ENCODE results near the gene FUZ.

The FUZ gene

DNA sequence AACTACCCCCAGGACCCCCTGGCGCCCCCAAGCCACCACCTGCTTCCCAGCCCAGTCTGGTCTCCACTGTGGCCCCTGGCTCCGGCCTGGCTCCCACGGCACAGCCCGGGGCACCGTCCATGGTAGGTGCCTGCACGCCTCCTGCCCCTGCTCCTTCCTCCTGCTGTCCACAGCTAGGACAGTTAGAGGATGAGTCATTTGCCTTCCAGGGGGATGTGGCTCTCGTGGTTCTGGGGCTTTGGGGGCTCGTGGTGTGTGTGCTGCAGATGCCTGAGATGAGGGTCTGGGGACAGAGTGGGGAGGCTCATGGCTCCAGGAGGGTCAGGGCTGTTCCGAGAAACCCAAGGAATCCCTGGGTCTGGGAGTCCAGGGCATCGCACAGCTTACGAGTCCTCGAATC, 17.7 kb upstream of the FUZ start:
- Histone ChIP-seq H3K36me3 (peaks cover 46% of the 10 kb centered on the region), H3K27me3 (no peaks in the 10 kb centered on the region), H3K9me3 (no peaks in the 10 kb centered on the region; the same call in 1 of the 2 replicates), H3K4me1 (no peaks in the 10 kb centered on the region), H3K4me3 (ENCODE audit: low read depth, low read length) (no peak overlapping the region)
- no peak for DNase-seq
- TF ChIP-seq, protein P1, sequence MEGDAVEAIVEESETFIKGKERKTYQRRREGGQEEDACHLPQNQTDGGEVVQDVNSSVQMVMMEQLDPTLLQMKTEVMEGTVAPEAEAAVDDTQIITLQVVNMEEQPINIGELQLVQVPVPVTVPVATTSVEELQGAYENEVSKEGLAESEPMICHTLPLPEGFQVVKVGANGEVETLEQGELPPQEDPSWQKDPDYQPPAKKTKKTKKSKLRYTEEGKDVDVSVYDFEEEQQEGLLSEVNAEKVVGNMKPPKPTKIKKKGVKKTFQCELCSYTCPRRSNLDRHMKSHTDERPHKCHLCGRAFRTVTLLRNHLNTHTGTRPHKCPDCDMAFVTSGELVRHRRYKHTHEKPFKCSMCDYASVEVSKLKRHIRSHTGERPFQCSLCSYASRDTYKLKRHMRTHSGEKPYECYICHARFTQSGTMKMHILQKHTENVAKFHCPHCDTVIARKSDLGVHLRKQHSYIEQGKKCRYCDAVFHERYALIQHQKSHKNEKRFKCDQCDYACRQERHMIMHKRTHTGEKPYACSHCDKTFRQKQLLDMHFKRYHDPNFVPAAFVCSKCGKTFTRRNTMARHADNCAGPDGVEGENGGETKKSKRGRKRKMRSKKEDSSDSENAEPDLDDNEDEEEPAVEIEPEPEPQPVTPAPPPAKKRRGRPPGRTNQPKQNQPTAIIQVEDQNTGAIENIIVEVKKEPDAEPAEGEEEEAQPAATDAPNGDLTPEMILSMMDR (IDR thresholded peaks at IDR 0.05; ENCODE audit: low read depth, low read length): no peak

DNA sequence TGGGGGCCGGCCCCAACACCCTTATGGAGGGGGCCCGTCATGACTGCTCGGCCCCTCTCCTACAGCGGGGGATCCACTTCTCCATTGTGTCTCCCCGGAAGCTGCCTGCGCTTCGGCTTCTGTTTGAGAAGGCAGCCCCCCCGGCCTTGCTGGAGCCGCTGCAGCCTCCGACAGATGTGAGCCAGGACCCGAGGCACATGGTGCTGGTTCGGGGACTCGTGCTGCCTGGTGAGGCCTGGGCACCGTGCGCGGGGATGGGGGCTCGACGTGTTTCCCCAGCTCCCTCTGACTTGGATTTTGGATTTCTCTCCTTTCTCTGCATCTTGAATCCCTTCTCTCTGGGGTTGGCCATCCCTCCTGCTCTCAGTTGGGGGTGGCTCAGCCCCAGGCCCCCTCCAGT, 16.6 kb upstream of the FUZ start:
- no peaks in the 10 kb centered on the region for H3K4me1 ChIP-seq
- TF ChIP-seq, protein P1 (IDR thresholded peaks at IDR 0.05; ENCODE audit: low read depth, low read length): no peak
- H3K9me3 ChIP-seq: no peaks in the 10 kb centered on the region; the same call in 1 of the 2 replicates
- no peak for DNase-seq
- H3K27me3 ChIP-seq: no peaks in the 10 kb centered on the region
- peaks cover 39% of the 10 kb centered on the region for H3K36me3 ChIP-seq
- no peak overlapping the region for H3K4me3 ChIP-seq (ENCODE audit: low read depth, low read length)

DNA sequence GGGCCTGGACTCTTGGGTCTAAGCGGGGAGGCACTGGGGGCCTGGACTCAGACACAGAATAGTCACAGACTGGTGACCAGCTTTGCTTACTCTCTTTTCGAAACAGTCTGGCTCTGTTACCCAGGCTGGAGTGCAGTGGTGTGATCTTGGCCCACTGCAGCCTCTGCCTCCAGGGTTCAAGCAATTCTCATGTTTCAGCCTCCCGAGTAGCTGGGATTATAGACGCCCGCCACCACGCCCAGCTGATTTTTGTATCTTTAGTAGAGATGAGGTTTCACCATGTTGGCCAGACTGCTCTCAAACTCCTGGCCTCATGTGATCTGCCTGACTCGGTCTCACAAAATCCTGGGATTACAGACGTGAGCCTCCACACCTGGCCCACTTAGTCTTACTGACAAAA, 16.1 kb upstream of the FUZ start:
- Histone ChIP-seq H3K4me1 (no peaks in the 10 kb centered on the region), H3K27me3 (no peaks in the 10 kb centered on the region), H3K36me3 (peaks cover 38% of the 10 kb centered on the region), H3K9me3 (no peaks in the 10 kb centered on the region; the same call in 1 of the 2 replicates), H3K4me3 (ENCODE audit: low read depth, low read length) (no peak overlapping the region)
- DNase-seq: no peak
- TF ChIP-seq, protein P1 (IDR thresholded peaks at IDR 0.05; ENCODE audit: low read depth, low read length): no peak

DNA sequence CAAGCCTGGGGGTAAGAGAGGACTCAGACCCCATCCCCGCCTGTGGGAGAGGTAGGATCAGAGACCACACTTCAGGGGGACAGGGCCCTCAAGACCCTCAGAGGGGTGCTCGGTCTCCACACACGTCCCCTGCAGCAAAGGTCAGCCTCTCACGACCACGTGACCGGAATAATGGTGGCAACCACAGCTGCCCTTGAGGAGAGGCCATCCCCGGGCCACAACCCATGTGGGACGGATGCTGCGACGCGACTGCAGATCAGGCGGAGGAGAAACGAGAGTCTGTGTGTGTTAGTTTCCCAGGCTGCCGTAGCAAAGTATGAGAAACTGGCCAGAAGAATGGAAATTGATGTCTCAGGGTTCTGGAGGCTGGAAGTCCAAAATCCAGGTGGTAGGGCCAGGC, 13.9 kb upstream of the FUZ start:
- DNase-seq: no peak
- Histone ChIP-seq H3K36me3 (peaks cover 23% of the 10 kb centered on the region), H3K4me3 (ENCODE audit: low read depth, low read length) (no peak overlapping the region), H3K4me1 (no peaks in the 10 kb centered on the region), H3K27me3 (no peaks in the 10 kb centered on the region), H3K9me3 (no peaks in the 10 kb centered on the region; the same call in 1 of the 2 replicates)
- TF ChIP-seq, protein P1 (IDR thresholded peaks at IDR 0.05; ENCODE audit: low read depth, low read length): no peak

DNA sequence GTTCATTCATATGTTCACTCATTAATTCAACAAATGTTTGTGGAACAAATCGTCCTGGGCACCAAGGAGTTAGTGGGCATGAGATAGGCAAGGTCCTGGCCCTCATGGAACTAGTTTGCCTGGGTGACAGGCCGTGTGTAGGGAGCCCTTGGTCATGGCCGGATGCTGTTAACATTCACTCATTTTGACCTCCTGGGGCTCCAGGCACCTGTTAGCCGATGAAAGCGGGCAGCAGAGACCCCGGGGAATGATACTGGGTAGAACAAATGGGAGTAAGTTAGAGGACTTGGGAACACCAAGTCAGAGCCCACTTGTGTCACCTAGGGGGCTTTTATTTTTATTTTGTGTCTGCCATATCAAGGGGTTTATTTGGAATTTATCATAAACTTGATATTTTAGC, 11.6 kb upstream of the FUZ start:
- Histone ChIP-seq H3K9me3 (no peaks in the 10 kb centered on the region; the same call in 1 of the 2 replicates), H3K4me3 (ENCODE audit: low read depth, low read length) (no peak overlapping the region), H3K27me3 (no peaks in the 10 kb centered on the region), H3K36me3 (peaks cover 9% of the 10 kb centered on the region), H3K4me1 (no peaks in the 10 kb centered on the region; the same call in 1 of the 2 replicates)
- DNase-seq: no peak
- TF ChIP-seq, protein P1 (IDR thresholded peaks at IDR 0.05; ENCODE audit: low read depth, low read length): no peak

DNA sequence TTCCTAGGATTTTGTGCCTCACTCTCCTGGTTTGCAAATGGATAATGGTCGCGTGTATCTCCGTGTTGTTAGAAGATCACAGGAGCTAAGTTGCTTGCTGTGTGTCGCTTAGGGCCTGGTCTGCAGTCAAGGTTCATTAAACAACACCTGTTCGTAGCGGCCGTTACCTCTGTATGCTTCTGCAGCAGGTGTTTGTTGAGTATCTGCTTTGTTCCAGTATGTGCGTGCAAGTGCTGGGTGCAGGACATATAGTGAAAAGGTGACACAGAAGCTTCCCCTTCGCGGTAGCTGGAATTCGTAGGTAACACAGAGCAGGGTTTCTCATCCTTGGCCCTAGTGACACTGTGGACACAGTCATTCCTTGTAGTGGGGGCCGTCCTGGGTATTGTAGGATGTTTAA, 10.4 kb upstream of the FUZ start:
- TF ChIP-seq, protein P1 (IDR thresholded peaks at IDR 0.05; ENCODE audit: low read depth, low read length): no peak
- no peak for DNase-seq
- Histone ChIP-seq H3K9me3 (no peaks in the 10 kb centered on the region), H3K4me1 (no peaks in the 10 kb centered on the region; the same call in 1 of the 2 replicates), H3K27me3 (no peaks in the 10 kb centered on the region), H3K4me3 (ENCODE audit: low read depth, low read length) (no peak overlapping the region), H3K36me3 (peaks cover 5% of the 10 kb centered on the region)
